HCT116 (cell line): ENCODE data around the gene MAPKAP1. TPM values are rescaled to one million over a fixed set of nuclear protein-coding genes. Genes with fewer than 3 reads are reported as not detected.

Experiments
- ATAC-seq: fragments of 200-7000 bp; cut with Tn5 transposase; 2 replicates; pipeline ENCODE4 v1.9.1; 2020; ENCODE audit warnings: mild to moderate bottlenecking, moderate library complexity
- BruUV-seq: library from RNA; stranded (reverse); fragments of 400-500 nt; replicated peaks from 2 replicates; lab custom pipeline; 2021; lab: Mats Ljungman, UMichigan
- CTCF ChIA-PET: fragments of 300-600 bp; sonication (Branson Sonifier 250); formaldehyde crosslinking; loops from one replicate; lab custom pipeline; 2021; ENCODE audit warnings: antibody characterized with exemption; lab: Charles Lee
- POLR2A ChIA-PET: fragments of 300-600, 350-600 bp; sonication (Branson Sonifier 250); formaldehyde crosslinking; loops from one replicate; lab custom pipeline; 2021; ENCODE audit warnings: antibody characterized with exemption; lab: Charles Lee
- RAD21 ChIA-PET, 2 experiments: fragments of 300-600 bp; sonication (Branson Sonifier 250); formaldehyde crosslinking; loops; one replicate each; lab custom pipeline; 2023; ENCODE audit warnings: low total read pairs in 2 of 2; ENCODE audit not compliant: uncharacterized antibody in 2 of 2, unreplicated experiment in 2 of 2, low non-redundant PET in 1 of 2; lab: Charles Lee
- DNase-seq: peaks from one replicate; pipeline ENCODE4 v3.0.0-alpha.2; 2010; ENCODE audit warnings: low read depth, low spot score
- H2AFZ ChIP-seq: fragments of 200-600 bp; shearing (Covaris generic), sonication (generic); 2 replicates; pipeline ENCODE4 v1.6.1; 2017; ENCODE audit warnings: low read depth, mixed run types, mixed read lengths, antibody characterized with exemption, low read length; ENCODE audit not compliant: poor library complexity, severe bottlenecking
- H3K27ac ChIP-seq: 2 replicates; pipeline ENCODE4 v1.5.1; 2012; ENCODE audit warnings: low read depth, low read length
- H3K27me3 ChIP-seq: fragments of 200-600 bp; sonication (generic); 2 replicates; pipeline ENCODE4 v1.6.1; 2016; ENCODE audit warnings: mixed run types, low read length, mixed read lengths; ENCODE audit not compliant: insufficient read depth
- H3K36me3 ChIP-seq, 2 experiments: fragments of 200-500 bp in 1 of 2; fragments of 200-600 bp in 1 of 2; sonication (Bioruptor generic) in 1 of 2; sonication (generic) in 1 of 2; 2 replicates each; pipeline versions ENCODE4 v1.5.1 to v1.6.1; 2014 to 2016; ENCODE audit warnings: low read length in 2 of 2, inconsistent platforms in 1 of 2, mixed read lengths in 1 of 2, mixed run types in 1 of 2; ENCODE audit not compliant: insufficient read depth in 2 of 2, control insufficient read depth in 1 of 2
- H3K4me1 ChIP-seq, 2 experiments: fragments of 200-600 bp in 1 of 2; sonication (generic) in 1 of 2; 2 replicates each; pipeline versions ENCODE4 v1.5.1 to v1.6.1; 2012 to 2017; ENCODE audit warnings: low read length in 2 of 2, inconsistent platforms in 1 of 2, mild to moderate bottlenecking in 1 of 2, mixed read lengths in 1 of 2, mixed run types in 1 of 2, moderate library complexity in 1 of 2; ENCODE audit not compliant: insufficient read depth in 2 of 2, control insufficient read depth in 1 of 2
- H3K4me2 ChIP-seq: fragments of 200-600 bp; sonication (generic); 2 replicates; pipeline ENCODE4 v1.6.1; 2017; ENCODE audit warnings: mixed run types, low read length, mixed read lengths
- H3K4me3 ChIP-seq, 2 experiments: fragments of 200-600 bp in 1 of 2; sonication (generic) in 1 of 2; replicated peaks in 1 of 2; 2 replicates each; pipeline ENCODE4 v1.5.1; 2011 to 2016; ENCODE audit warnings: low read length in 2 of 2, control low read depth in 1 of 2, low read depth in 1 of 2, mild to moderate bottlenecking in 1 of 2, mixed read lengths in 1 of 2, mixed run types in 1 of 2
- H3K79me2 ChIP-seq: fragments of 200-600 bp; sonication (generic); 2 replicates; pipeline ENCODE4 v1.6.1; 2017; ENCODE audit warnings: mild to moderate bottlenecking, mixed run types, low read length, moderate library complexity, mixed read lengths; ENCODE audit not compliant: insufficient read depth
- H3K9ac ChIP-seq: fragments of 200-600 bp; sonication (generic); 2 replicates; pipeline ENCODE4 v1.6.1; 2016; ENCODE audit warnings: low read length, mixed read lengths
- H3K9me2 ChIP-seq: fragments of 200-600 bp; sonication (generic), shearing (Covaris generic); 2 replicates; pipeline ENCODE4 v1.6.1; 2017; ENCODE audit warnings: mixed run types, mild to moderate bottlenecking, moderate library complexity; ENCODE audit not compliant: insufficient read depth
- H3K9me3 ChIP-seq, 2 experiments: fragments of 200-500 bp in 1 of 2; fragments of 200-600 bp in 1 of 2; sonication (Bioruptor generic) in 1 of 2; sonication (generic) in 1 of 2; 2 replicates each; pipeline ENCODE4 v1.6.1; 2014 to 2017; ENCODE audit warnings: low read length in 2 of 2, mixed read lengths in 2 of 2, inconsistent platforms in 1 of 2, low read depth in 1 of 2, mild to moderate bottlenecking in 1 of 2, mixed run types in 1 of 2, moderate library complexity in 1 of 2; ENCODE audit not compliant: control insufficient read depth in 1 of 2, insufficient read depth in 1 of 2
- H4K20me1 ChIP-seq: fragments of 200-600 bp; sonication (generic), shearing (Covaris generic); 2 replicates; pipeline ENCODE4 v1.6.1; 2017; ENCODE audit warnings: mixed run types, mild to moderate bottlenecking, moderate library complexity; ENCODE audit not compliant: insufficient read depth
- CTCF ChIP-seq, 3 experiments: fragments of 200-600 bp in 1 of 3; sonication (generic) in 1 of 3; IDR thresholded peaks in 2 of 3; conservative IDR thresholded peaks in 1 of 3; 2 replicates each; pipeline ENCODE4 v1.5.1; 2012 to 2017; ENCODE audit warnings: low read depth in 2 of 3, low read length in 2 of 3, antibody characterized with exemption in 1 of 3, borderline replicate concordance in 1 of 3, control low read depth in 1 of 3, mild to moderate bottlenecking in 1 of 3, mixed read lengths in 1 of 3, mixed run types in 1 of 3, moderate library complexity in 1 of 3; ENCODE audit not compliant: insufficient read depth in 1 of 3
- EZH2 ChIP-seq: fragments of 200-600 bp; sonication (generic); IDR thresholded peaks from 2 replicates; pipeline ENCODE4 v1.6.1; 2017; ENCODE audit warnings: antibody characterized with exemption, mixed run types
- EZH2phosphoT487 ChIP-seq: fragments of 200-600 bp; IDR thresholded peaks from 2 replicates; pipeline ENCODE4 v1.6.1; 2018; ENCODE audit warnings: antibody characterized with exemption, borderline replicate concordance
- JUND ChIP-seq: IDR thresholded peaks from 2 replicates; pipeline ENCODE4 v1.6.1; 2012
- RAD21 ChIP-seq: IDR thresholded peaks from 2 replicates; pipeline ENCODE4 v1.6.1; 2012; ENCODE audit warnings: low read depth, mild to moderate bottlenecking
- SP1 ChIP-seq: IDR thresholded peaks from 2 replicates; pipeline ENCODE4 v1.6.1; 2012; ENCODE audit warnings: low read depth
- SRF ChIP-seq: IDR thresholded peaks from 2 replicates; pipeline ENCODE4 v1.6.1; 2012; ENCODE audit warnings: low read depth
- TCF7L2 ChIP-seq: IDR thresholded peaks from 2 replicates; pipeline ENCODE4 v1.7.0; 2011; ENCODE audit warnings: borderline replicate concordance, inconsistent platforms; ENCODE audit not compliant: insufficient read depth, insufficient read length; ENCODE audit errors: extremely low read depth
- ZFX ChIP-seq: fragments of 450-650 bp; IDR thresholded peaks from 2 replicates; pipeline ENCODE4 v1.6.1; 2017
- intact Hi-C: fragments of 100-400 bp; cut with micrococcal nuclease; formaldehyde crosslinking; loops from 2 replicates; pipeline ENCODE4 v1.10.0; 2022
- total RNA-seq: library from RNA; stranded (reverse); gene quantifications from one replicate; pipeline ENCODE4 v1.2.1, GENCODE V29; 2021; ENCODE audit not compliant: unreplicated experiment

Gene MAPKAP1
- total RNA-seq, 1 experiment from 2014 or later, result 72.5 TPM

- ChIA-PET RAD21 (no interaction called here), POLR2A (no interaction called here), CTCF (no interaction called here)
- Histone ChIP-seq H3K9me2 (no peaks in the 10 kb centered on the region), H3K9ac (no peak overlapping the region), H3K9me3 (no peaks in the 10 kb centered on the region), H2AFZ (no peak overlapping the region), H3K27me3 (no peaks in the 10 kb centered on the region), H3K79me2 (peaks cover 27% of the 10 kb centered on the region), H3K4me2 (no peak overlapping the region), H3K36me3 (no peaks in the 10 kb centered on the region), H3K4me1 (peaks cover 0 to 2% of the 10 kb centered on the region in 2 experiments; a peak in 1 of 4 replicates), H4K20me1 (no peaks in the 10 kb centered on the region), H3K4me3 (no peak overlapping the region), H3K27ac (no peak overlapping the region)
- DNase-seq (no peak), ATAC-seq (no peak)
- BruUV-seq, result no TSS peak
- TF ChIP-seq RAD21, result no peak
- no peak for TF ChIP-seq TCF7L2
- no peak for TF ChIP-seq EZH2phosphoT487
- no peak for TF ChIP-seq EZH2
- no peak for TF ChIP-seq ZFX
- TF ChIP-seq JUND, result no peak
- TF ChIP-seq CTCF (IDR thresholded peaks at IDR 0.05 in 2 of 3, conservative IDR thresholded peaks at IDR 0.05 in 1 of 3; ENCODE audit: borderline replicate concordance in 1 of 3, insufficient read depth in 1 of 3, low read depth in 2 of 3, low read length in 2 of 3), result no peak
- intact Hi-C loops, result no loop called here
Measured at GRCh38 chr9:125656560-125656959, 50.4 kb downstream of the MAPKAP1 start.

GRCh38 chr9:125655691-125656410 is 51.2 kb downstream of the MAPKAP1 start:
- DNase-seq (no peak), ATAC-seq (no peak)
- no peaks in the 10 kb centered on the region for H3K36me3 ChIP-seq
- H4K20me1 ChIP-seq, result no peaks in the 10 kb centered on the region
- no peak overlapping the region for H3K4me3 ChIP-seq
- TF ChIP-seq EZH2 (no peak), SRF (no peak), SP1 (no peak)
- no TSS peak for BruUV-seq
- no peak overlapping the region for H3K9ac ChIP-seq
- H3K9me3 ChIP-seq, result no peaks in the 10 kb centered on the region
- no peaks in the 10 kb centered on the region for H3K27me3 ChIP-seq
- intact Hi-C loops, result no loop called here
- ChIA-PET POLR2A (no interaction called here), CTCF (no interaction called here), RAD21 (no interaction called here)
- H3K4me2 ChIP-seq, result no peak overlapping the region
- no peaks in the 10 kb centered on the region for H3K9me2 ChIP-seq
- H3K27ac ChIP-seq, result no peak overlapping the region
- H2AFZ ChIP-seq, result no peak overlapping the region
- peaks cover 28% of the 10 kb centered on the region for H3K79me2 ChIP-seq
- H3K4me1 ChIP-seq, result peaks cover 0 to 8% of the 10 kb centered on the region in 2 experiments; a peak in 2 of 4 replicates
